Ascending aorta (tissue), 2 donors: ENCODE measurements around the gene LRRC47. TPM values are rescaled to one million over a fixed set of nuclear protein-coding genes. Genes with fewer than 3 reads are reported as not detected.

Experiments
- DNase-seq, 2 donors: peaks; one replicate each; pipeline ENCODE4 v3.0.0-alpha.2; 2019; ENCODE audit warnings: low spot score in 2 of 2
- H3K27ac ChIP-seq, 2 donors: fragments of 200-600 bp; sonication (generic); one replicate each; pipeline ENCODE4 v1.5.1; 2016 to 2017; ENCODE audit warnings: mild to moderate bottlenecking in 1 of 2
- H3K27me3 ChIP-seq: fragments of 200-600 bp; sonication (generic); one replicate; pipeline ENCODE4 v1.5.1; 2017
- H3K36me3 ChIP-seq, 2 donors: fragments of 200-600 bp; sonication (generic); one replicate each; pipeline ENCODE4 v1.5.1; 2016
- H3K4me1 ChIP-seq, 2 donors: fragments of 200-600 bp; sonication (generic); one replicate each; pipeline ENCODE4 v1.5.1; 2016 to 2017; ENCODE audit warnings: mild to moderate bottlenecking in 1 of 2
- H3K4me3 ChIP-seq, 2 donors: fragments of 200-600 bp; sonication (generic); one replicate each; pipeline ENCODE4 v1.5.1; 2016 to 2017; ENCODE audit warnings: mild to moderate bottlenecking in 1 of 2
- H3K9me3 ChIP-seq, 2 donors: fragments of 200-600 bp; sonication (generic); one replicate each; pipeline ENCODE4 v1.5.1; 2016
- CTCF ChIP-seq, 3 experiments: fragments of 200-600 bp in 2 of 3; fragments of 450-650 bp in 1 of 3; sonication (generic) in 2 of 3; IDR thresholded peaks; one replicate each; pipeline ENCODE4 v1.5.1; 2016 to 2019; ENCODE audit warnings: antibody characterized with exemption in 3 of 3, mild to moderate bottlenecking in 1 of 3, moderate library complexity in 1 of 3
- intact Hi-C: fragments of 100-400 bp; cut with DNase I; formaldehyde crosslinking; loops from one replicate; pipeline ENCODE4 v1.15.1; 2023
- total RNA-seq: library from RNA; depleted of rRNA; stranded (reverse); fragments of >200 nt; gene quantifications from one replicate; pipeline ENCODE4 v1.1.0, GENCODE V29; 2016

Gene LRRC47
- total RNA-seq, 1 donor from 2014 or later = 41.5 TPM

GRCh38 chr1:3780901-3781300 lies 15.4 kb downstream of the LRRC47 start:
- no peak for DNase-seq
- intact Hi-C loops = no loop called here
- H3K4me3 ChIP-seq = no peak overlapping the region
- H3K27ac ChIP-seq = no peak overlapping the region
- H3K27me3 ChIP-seq = no peaks in the 10 kb centered on the region
- peaks cover 65 to 72% of the 10 kb centered on the region in 2 donors for H3K36me3 ChIP-seq
- H3K9me3 ChIP-seq = no peaks in the 10 kb centered on the region
- H3K4me1 ChIP-seq = no peaks in the 10 kb centered on the region
- no peak for TF ChIP-seq CTCF (IDR thresholded peaks at IDR 0.05)

- no peak for DNase-seq
- Histone ChIP-seq H3K4me1 (no peaks in the 10 kb centered on the region), H3K27ac (no peak overlapping the region), H3K9me3 (no peaks in the 10 kb centered on the region), H3K36me3 (peaks cover 57 to 63% of the 10 kb centered on the region in 2 donors), H3K27me3 (no peaks in the 10 kb centered on the region), H3K4me3 (no peak overlapping the region)
- TF ChIP-seq CTCF (IDR thresholded peaks at IDR 0.05) = no peak
- intact Hi-C loops = no loop called here
These were observed 16.3 kb downstream of the LRRC47 start for GRCh38 chr1:3779912-3780416.

GRCh38 chr1:3779265-3779911 lies 16.9 kb downstream of the LRRC47 start:
- no peak for DNase-seq
- intact Hi-C loops = no loop called here
- H3K4me1 ChIP-seq = no peaks in the 10 kb centered on the region
- no peak overlapping the region for H3K4me3 ChIP-seq
- no peak for TF ChIP-seq CTCF (IDR thresholded peaks at IDR 0.05)
- no peak overlapping the region for H3K27ac ChIP-seq
- peaks cover 51 to 57% of the 10 kb centered on the region in 2 donors for H3K36me3 ChIP-seq
- no peaks in the 10 kb centered on the region for H3K27me3 ChIP-seq
- H3K9me3 ChIP-seq = no peaks in the 10 kb centered on the region

- intact Hi-C loops = no loop called here
- DNase-seq = no peak
- Histone ChIP-seq H3K4me1 (no peaks in the 10 kb centered on the region), H3K4me3 (no peak overlapping the region), H3K27ac (no peak overlapping the region), H3K9me3 (no peaks in the 10 kb centered on the region), H3K36me3 (peaks cover 45 to 50% of the 10 kb centered on the region in 2 donors), H3K27me3 (no peaks in the 10 kb centered on the region)
- no peak for TF ChIP-seq CTCF (IDR thresholded peaks at IDR 0.05)
These were observed 17.6 kb downstream of the LRRC47 start for GRCh38 chr1:3778590-3779264.

GRCh38 chr1:3777647-3778589 lies 18.4 kb downstream of the LRRC47 start:
- intact Hi-C loops = no loop called here
- no peaks in the 10 kb centered on the region for H3K4me1 ChIP-seq
- H3K9me3 ChIP-seq = no peaks in the 10 kb centered on the region
- no peak overlapping the region for H3K4me3 ChIP-seq
- no peaks in the 10 kb centered on the region for H3K27me3 ChIP-seq
- no peak for TF ChIP-seq CTCF (IDR thresholded peaks at IDR 0.05)
- H3K27ac ChIP-seq = no peak overlapping the region
- peaks cover 37 to 42% of the 10 kb centered on the region in 2 donors for H3K36me3 ChIP-seq
- DNase-seq = no peak
